ENCODE results near the gene ASB5. TPM values are rescaled to one million over a fixed set of nuclear protein-coding genes. Genes with fewer than 3 reads are reported as not detected.

Gene ASB5
- total and polyA plus RNA-seq, 10 donors = 0.06 to 0.50 TPM; not detected in 8

- H3K36me3 ChIP-seq = no peaks in the 10 kb centered on the region
- no peak for TF ChIP-seq POLR2AphosphoS5 (IDR thresholded peaks at IDR 0.05)
- no peak for TF ChIP-seq CTCF (IDR thresholded peaks at IDR 0.05 in 8 of 11, conservative IDR thresholded peaks at IDR 0.05 in 3 of 11)
- no peak for TF ChIP-seq POLR2A (IDR thresholded peaks at IDR 0.05)
- H3K4me1 ChIP-seq = no peaks in the 10 kb centered on the region
- no peak overlapping the region for H3K4me3 ChIP-seq
- no peaks in the 10 kb centered on the region for H3K9me3 ChIP-seq
- 47 to 70% (median 53%) methylated on average over 3 of the region's 3 CpGs for WGBS, 5 donors
- no peaks in the 10 kb centered on the region for H3K27me3 ChIP-seq (replicated peaks in 1 of 7)
- intact Hi-C loops (cut with DNase I; ENCODE audit: low total_unique reads) = no loop called here
- no peak overlapping the region for H3K27ac ChIP-seq
- DNase-seq = no peak
These were observed 3.8 kb upstream of the ASB5 start for GRCh38 chr4:176272799-176273198.

- Histone ChIP-seq H3K9me3 (no peaks in the 10 kb centered on the region), H3K27ac (no peak overlapping the region), H3K36me3 (no peaks in the 10 kb centered on the region), H3K4me1 (no peaks in the 10 kb centered on the region), H3K27me3 (replicated peaks in 1 of 7) (no peaks in the 10 kb centered on the region), H3K4me3 (no peak overlapping the region)
- DNase-seq = no peak
- TF ChIP-seq CTCF (IDR thresholded peaks at IDR 0.05 in 8 of 11, conservative IDR thresholded peaks at IDR 0.05 in 3 of 11) (no peak), POLR2AphosphoS5 (IDR thresholded peaks at IDR 0.05) (no peak), POLR2A (IDR thresholded peaks at IDR 0.05) (no peak)
- WGBS, 5 donors = 77 to 87% (median 82%) methylated on average over 3 of the region's 3 CpGs
- intact Hi-C loops (cut with DNase I; ENCODE audit: low total_unique reads) = no loop called here
These were observed 2.7 kb upstream of the ASB5 start for GRCh38 chr4:176271749-176272148.

GRCh38 chr4:176270669-176271068 lies 1.6 kb upstream of the ASB5 start:
- 70 to 77% (median 73%) methylated on average over 5 of the region's 5 CpGs for WGBS, 5 donors
- Histone ChIP-seq H3K4me3 (no peak overlapping the region), H3K9me3 (no peaks in the 10 kb centered on the region), H3K27ac (no peak overlapping the region), H3K27me3 (replicated peaks in 1 of 7) (no peaks in the 10 kb centered on the region), H3K4me1 (no peaks in the 10 kb centered on the region), H3K36me3 (no peaks in the 10 kb centered on the region)
- intact Hi-C loops (cut with DNase I; ENCODE audit: low total_unique reads) = no loop called here
- DNase-seq = no peak
- TF ChIP-seq CTCF (IDR thresholded peaks at IDR 0.05 in 8 of 11, conservative IDR thresholded peaks at IDR 0.05 in 3 of 11) = no peak
- TF ChIP-seq POLR2AphosphoS5 (IDR thresholded peaks at IDR 0.05) = no peak
- no peak for TF ChIP-seq POLR2A (IDR thresholded peaks at IDR 0.05)

- TF ChIP-seq POLR2A (IDR thresholded peaks at IDR 0.05) (no peak), CTCF (IDR thresholded peaks at IDR 0.05 in 8 of 11, conservative IDR thresholded peaks at IDR 0.05 in 3 of 11) (no peak), POLR2AphosphoS5 (IDR thresholded peaks at IDR 0.05) (no peak)
- Histone ChIP-seq H3K27ac (no peak overlapping the region), H3K4me3 (no peak overlapping the region), H3K36me3 (no peaks in the 10 kb centered on the region), H3K4me1 (no peaks in the 10 kb centered on the region), H3K9me3 (no peaks in the 10 kb centered on the region), H3K27me3 (replicated peaks in 1 of 7) (no peaks in the 10 kb centered on the region)
- intact Hi-C loops (cut with DNase I; ENCODE audit: low total_unique reads) = no loop called here
- 91 to 98% (median 97%) methylated on average over 2 of the region's 2 CpGs for WGBS, 5 donors
- DNase-seq = no peak
These were observed 3.0 kb downstream of the ASB5 start for GRCh38 chr4:176266026-176266425.
